Measurements from ENCODE around the gene TRMT6. TPM values are rescaled to one million over a fixed set of nuclear protein-coding genes. Genes with fewer than 3 reads are reported as not detected.

Gene TRMT6
- total and polyA plus RNA-seq, 9 of the 15 experiments (the other 6 are each of a cell fraction or from before 2014, with no cell fraction given): 10.6 to 21.3 (median 15.6) TPM

DNA sequence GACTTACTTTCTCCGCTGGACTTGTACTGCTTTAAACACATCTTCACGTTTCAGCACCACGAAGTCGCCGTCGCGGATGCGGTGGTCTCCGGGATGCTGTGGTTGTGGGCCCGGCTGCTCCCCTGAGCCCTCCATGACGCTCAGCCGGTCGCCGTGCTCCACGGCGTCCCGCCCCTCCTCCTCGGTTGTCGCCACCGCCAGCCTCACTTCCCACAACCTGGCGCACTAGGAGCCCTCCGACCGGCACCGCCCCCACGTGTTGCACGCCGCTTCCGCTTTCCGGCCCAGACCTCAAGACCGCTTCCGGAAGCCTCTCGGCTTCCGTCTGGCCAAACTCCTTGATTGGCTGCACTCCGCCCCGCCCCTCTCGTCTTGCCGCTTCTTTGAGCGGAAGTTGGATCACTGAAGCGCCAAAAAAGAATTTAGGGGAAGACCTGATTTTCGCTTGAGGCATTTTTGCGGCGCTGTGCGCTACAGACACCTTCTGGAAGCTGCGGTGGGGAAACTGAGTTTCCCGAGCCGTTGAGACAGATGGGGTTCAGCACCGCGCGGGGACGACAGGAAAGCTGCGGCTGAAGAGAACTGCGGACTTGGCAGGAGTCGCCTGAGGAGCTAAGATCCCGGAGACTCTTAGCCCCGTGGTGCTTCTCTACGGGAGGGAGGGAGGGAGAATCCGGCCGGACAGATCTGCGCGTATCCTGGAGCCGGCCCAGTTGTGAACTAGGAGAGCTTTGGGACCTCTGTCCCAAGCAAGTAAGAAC lies at the start of gene TRMT6, which contains the start of gene MCM8 (continued):
- TF ChIP-seq, protein P1, sequence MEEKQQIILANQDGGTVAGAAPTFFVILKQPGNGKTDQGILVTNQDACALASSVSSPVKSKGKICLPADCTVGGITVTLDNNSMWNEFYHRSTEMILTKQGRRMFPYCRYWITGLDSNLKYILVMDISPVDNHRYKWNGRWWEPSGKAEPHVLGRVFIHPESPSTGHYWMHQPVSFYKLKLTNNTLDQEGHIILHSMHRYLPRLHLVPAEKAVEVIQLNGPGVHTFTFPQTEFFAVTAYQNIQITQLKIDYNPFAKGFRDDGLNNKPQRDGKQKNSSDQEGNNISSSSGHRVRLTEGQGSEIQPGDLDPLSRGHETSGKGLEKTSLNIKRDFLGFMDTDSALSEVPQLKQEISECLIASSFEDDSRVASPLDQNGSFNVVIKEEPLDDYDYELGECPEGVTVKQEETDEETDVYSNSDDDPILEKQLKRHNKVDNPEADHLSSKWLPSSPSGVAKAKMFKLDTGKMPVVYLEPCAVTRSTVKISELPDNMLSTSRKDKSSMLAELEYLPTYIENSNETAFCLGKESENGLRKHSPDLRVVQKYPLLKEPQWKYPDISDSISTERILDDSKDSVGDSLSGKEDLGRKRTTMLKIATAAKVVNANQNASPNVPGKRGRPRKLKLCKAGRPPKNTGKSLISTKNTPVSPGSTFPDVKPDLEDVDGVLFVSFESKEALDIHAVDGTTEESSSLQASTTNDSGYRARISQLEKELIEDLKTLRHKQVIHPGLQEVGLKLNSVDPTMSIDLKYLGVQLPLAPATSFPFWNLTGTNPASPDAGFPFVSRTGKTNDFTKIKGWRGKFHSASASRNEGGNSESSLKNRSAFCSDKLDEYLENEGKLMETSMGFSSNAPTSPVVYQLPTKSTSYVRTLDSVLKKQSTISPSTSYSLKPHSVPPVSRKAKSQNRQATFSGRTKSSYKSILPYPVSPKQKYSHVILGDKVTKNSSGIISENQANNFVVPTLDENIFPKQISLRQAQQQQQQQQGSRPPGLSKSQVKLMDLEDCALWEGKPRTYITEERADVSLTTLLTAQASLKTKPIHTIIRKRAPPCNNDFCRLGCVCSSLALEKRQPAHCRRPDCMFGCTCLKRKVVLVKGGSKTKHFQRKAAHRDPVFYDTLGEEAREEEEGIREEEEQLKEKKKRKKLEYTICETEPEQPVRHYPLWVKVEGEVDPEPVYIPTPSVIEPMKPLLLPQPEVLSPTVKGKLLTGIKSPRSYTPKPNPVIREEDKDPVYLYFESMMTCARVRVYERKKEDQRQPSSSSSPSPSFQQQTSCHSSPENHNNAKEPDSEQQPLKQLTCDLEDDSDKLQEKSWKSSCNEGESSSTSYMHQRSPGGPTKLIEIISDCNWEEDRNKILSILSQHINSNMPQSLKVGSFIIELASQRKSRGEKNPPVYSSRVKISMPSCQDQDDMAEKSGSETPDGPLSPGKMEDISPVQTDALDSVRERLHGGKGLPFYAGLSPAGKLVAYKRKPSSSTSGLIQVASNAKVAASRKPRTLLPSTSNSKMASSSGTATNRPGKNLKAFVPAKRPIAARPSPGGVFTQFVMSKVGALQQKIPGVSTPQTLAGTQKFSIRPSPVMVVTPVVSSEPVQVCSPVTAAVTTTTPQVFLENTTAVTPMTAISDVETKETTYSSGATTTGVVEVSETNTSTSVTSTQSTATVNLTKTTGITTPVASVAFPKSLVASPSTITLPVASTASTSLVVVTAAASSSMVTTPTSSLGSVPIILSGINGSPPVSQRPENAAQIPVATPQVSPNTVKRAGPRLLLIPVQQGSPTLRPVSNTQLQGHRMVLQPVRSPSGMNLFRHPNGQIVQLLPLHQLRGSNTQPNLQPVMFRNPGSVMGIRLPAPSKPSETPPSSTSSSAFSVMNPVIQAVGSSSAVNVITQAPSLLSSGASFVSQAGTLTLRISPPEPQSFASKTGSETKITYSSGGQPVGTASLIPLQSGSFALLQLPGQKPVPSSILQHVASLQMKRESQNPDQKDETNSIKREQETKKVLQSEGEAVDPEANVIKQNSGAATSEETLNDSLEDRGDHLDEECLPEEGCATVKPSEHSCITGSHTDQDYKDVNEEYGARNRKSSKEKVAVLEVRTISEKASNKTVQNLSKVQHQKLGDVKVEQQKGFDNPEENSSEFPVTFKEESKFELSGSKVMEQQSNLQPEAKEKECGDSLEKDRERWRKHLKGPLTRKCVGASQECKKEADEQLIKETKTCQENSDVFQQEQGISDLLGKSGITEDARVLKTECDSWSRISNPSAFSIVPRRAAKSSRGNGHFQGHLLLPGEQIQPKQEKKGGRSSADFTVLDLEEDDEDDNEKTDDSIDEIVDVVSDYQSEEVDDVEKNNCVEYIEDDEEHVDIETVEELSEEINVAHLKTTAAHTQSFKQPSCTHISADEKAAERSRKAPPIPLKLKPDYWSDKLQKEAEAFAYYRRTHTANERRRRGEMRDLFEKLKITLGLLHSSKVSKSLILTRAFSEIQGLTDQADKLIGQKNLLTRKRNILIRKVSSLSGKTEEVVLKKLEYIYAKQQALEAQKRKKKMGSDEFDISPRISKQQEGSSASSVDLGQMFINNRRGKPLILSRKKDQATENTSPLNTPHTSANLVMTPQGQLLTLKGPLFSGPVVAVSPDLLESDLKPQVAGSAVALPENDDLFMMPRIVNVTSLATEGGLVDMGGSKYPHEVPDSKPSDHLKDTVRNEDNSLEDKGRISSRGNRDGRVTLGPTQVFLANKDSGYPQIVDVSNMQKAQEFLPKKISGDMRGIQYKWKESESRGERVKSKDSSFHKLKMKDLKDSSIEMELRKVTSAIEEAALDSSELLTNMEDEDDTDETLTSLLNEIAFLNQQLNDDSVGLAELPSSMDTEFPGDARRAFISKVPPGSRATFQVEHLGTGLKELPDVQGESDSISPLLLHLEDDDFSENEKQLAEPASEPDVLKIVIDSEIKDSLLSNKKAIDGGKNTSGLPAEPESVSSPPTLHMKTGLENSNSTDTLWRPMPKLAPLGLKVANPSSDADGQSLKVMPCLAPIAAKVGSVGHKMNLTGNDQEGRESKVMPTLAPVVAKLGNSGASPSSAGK (IDR thresholded peaks at IDR 0.05): peak; percentile 70
- TF ChIP-seq, protein P2, sequence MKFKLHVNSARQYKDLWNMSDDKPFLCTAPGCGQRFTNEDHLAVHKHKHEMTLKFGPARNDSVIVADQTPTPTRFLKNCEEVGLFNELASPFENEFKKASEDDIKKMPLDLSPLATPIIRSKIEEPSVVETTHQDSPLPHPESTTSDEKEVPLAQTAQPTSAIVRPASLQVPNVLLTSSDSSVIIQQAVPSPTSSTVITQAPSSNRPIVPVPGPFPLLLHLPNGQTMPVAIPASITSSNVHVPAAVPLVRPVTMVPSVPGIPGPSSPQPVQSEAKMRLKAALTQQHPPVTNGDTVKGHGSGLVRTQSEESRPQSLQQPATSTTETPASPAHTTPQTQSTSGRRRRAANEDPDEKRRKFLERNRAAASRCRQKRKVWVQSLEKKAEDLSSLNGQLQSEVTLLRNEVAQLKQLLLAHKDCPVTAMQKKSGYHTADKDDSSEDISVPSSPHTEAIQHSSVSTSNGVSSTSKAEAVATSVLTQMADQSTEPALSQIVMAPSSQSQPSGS (CRISPR knock-in tag; IDR thresholded peaks at IDR 0.05): no peak
- TF ChIP-seq HCFC1 (IDR thresholded peaks at IDR 0.05; ENCODE audit: low read depth, low read length) (peak; percentile 70), MTA1 (IDR thresholded peaks at IDR 0.05; ENCODE audit: borderline replicate concordance) (no peak; the same call in 1 of the 2 replicates)
- TF ChIP-seq, protein P3, sequence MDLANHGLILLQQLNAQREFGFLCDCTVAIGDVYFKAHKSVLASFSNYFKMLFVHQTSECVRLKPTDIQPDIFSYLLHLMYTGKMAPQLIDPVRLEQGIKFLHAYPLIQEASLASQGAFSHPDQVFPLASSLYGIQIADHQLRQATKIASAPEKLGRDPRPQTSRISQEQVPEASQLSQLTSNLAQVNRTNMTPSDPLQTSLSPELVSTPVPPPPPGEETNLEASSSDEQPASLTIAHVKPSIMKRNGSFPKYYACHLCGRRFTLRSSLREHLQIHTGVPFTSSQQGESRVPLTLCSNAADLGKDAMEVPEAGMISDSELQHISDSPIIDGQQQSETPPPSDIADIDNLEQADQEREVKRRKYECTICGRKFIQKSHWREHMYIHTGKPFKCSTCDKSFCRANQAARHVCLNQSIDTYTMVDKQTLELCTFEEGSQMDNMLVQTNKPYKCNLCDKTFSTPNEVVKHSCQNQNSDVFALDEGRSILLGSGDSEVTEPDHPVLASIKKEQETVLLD (IDR thresholded peaks at IDR 0.05): no peak
- TF ChIP-seq, protein P4, sequence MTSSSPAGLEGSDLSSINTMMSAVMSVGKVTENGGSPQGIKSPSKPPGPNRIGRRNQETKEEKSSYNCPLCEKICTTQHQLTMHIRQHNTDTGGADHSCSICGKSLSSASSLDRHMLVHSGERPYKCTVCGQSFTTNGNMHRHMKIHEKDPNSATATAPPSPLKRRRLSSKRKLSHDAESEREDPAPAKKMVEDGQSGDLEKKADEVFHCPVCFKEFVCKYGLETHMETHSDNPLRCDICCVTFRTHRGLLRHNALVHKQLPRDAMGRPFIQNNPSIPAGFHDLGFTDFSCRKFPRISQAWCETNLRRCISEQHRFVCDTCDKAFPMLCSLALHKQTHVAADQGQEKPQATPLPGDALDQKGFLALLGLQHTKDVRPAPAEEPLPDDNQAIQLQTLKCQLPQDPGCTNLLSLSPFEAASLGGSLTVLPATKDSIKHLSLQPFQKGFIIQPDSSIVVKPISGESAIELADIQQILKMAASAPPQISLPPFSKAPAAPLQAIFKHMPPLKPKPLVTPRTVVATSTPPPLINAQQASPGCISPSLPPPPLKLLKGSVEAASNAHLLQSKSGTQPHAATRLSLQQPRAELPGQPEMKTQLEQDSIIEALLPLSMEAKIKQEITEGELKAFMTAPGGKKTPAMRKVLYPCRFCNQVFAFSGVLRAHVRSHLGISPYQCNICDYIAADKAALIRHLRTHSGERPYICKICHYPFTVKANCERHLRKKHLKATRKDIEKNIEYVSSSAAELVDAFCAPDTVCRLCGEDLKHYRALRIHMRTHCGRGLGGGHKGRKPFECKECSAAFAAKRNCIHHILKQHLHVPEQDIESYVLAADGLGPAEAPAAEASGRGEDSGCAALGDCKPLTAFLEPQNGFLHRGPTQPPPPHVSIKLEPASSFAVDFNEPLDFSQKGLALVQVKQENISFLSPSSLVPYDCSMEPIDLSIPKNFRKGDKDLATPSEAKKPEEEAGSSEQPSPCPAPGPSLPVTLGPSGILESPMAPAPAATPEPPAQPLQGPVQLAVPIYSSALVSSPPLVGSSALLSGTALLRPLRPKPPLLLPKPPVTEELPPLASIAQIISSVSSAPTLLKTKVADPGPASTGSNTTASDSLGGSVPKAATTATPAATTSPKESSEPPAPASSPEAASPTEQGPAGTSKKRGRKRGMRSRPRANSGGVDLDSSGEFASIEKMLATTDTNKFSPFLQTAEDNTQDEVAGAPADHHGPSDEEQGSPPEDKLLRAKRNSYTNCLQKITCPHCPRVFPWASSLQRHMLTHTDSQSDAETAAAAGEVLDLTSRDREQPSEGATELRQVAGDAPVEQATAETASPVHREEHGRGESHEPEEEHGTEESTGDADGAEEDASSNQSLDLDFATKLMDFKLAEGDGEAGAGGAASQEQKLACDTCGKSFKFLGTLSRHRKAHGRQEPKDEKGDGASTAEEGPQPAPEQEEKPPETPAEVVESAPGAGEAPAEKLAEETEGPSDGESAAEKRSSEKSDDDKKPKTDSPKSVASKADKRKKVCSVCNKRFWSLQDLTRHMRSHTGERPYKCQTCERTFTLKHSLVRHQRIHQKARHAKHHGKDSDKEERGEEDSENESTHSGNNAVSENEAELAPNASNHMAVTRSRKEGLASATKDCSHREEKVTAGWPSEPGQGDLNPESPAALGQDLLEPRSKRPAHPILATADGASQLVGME (CRISPR knock-in tag; IDR thresholded peaks at IDR 0.05): no peak
